H9 (cell line): ENCODE measurements around the gene ATG4B. TPM values are rescaled to one million over a fixed set of nuclear protein-coding genes. Genes with fewer than 3 reads are reported as not detected.

Experiments
- DNase-seq: peaks from one replicate; pipeline ENCODE4 v3.0.0-alpha.2; 2017
- H2AFZ ChIP-seq: one replicate; pipeline ENCODE4 v1.6.1; 2013; ENCODE audit warnings: mild to moderate bottlenecking, low read length, control low read depth, moderate library complexity
- H2AK5ac ChIP-seq: 2 replicates; pipeline ENCODE4 v1.6.1; 2013; ENCODE audit warnings: low read length, control low read depth, mixed read lengths; ENCODE audit not compliant: insufficient read length
- H2BK120ac ChIP-seq: one replicate; pipeline ENCODE4 v1.6.1; 2013; ENCODE audit warnings: low read depth, mild to moderate bottlenecking, low read length, control low read depth, inconsistent platforms; ENCODE audit not compliant: poor library complexity, severe bottlenecking
- H2BK12ac ChIP-seq: 2 replicates; pipeline ENCODE4 v1.6.1; 2013; ENCODE audit warnings: low read length, control low read depth, mixed read lengths, low read depth; ENCODE audit not compliant: insufficient read length
- H2BK15ac ChIP-seq: 2 replicates; pipeline ENCODE4 v1.6.1; 2013; ENCODE audit warnings: low read depth, low read length, control low read depth
- H2BK20ac ChIP-seq: one replicate; pipeline ENCODE4 v1.6.1; 2013; ENCODE audit warnings: low read depth, mild to moderate bottlenecking, low read length, control low read depth, inconsistent platforms; ENCODE audit not compliant: poor library complexity, severe bottlenecking
- H2BK5ac ChIP-seq: 2 replicates; pipeline ENCODE4 v1.6.1; 2013; ENCODE audit warnings: low read length, control low read depth, mixed read lengths; ENCODE audit not compliant: insufficient read length
- H3K14ac ChIP-seq: 2 replicates; pipeline ENCODE4 v1.6.1; 2013; ENCODE audit warnings: low read length, control low read depth; ENCODE audit not compliant: insufficient read depth
- H3K18ac ChIP-seq: 2 replicates; pipeline ENCODE4 v1.6.1; 2013; ENCODE audit warnings: low read depth, mild to moderate bottlenecking, mixed read lengths, low read length, control low read depth; ENCODE audit not compliant: insufficient read length
- H3K23ac ChIP-seq: 2 replicates; pipeline ENCODE4 v1.6.1; 2013; ENCODE audit warnings: low read length, control low read depth, mixed read lengths, low read depth; ENCODE audit not compliant: insufficient read length
- H3K23me2 ChIP-seq: 2 replicates; pipeline ENCODE4 v1.6.1; 2013; ENCODE audit warnings: low read depth, mild to moderate bottlenecking, mixed read lengths, low read length, control low read depth; ENCODE audit not compliant: insufficient read length, poor library complexity, severe bottlenecking
- H3K27ac ChIP-seq: 2 replicates; pipeline ENCODE4 v1.5.1; 2013; ENCODE audit warnings: low read length, control low read depth, mixed read lengths, low read depth; ENCODE audit not compliant: insufficient read length
- H3K27me3 ChIP-seq: 2 replicates; pipeline ENCODE4 v1.6.1; 2013; ENCODE audit warnings: low read length, control low read depth, inconsistent platforms; ENCODE audit not compliant: insufficient read depth
- H3K4ac ChIP-seq: 2 replicates; pipeline ENCODE4 v1.6.1; 2013; ENCODE audit warnings: low read depth, mild to moderate bottlenecking, control low read depth, inconsistent platforms, low read length, moderate library complexity
- H3K4me1 ChIP-seq: 2 replicates; pipeline ENCODE4 v1.6.1; 2013; ENCODE audit warnings: low read length, control low read depth, inconsistent platforms; ENCODE audit not compliant: insufficient read depth
- H3K4me2 ChIP-seq: 2 replicates; pipeline ENCODE4 v1.6.1; 2013; ENCODE audit warnings: low read length, control low read depth, mixed read lengths; ENCODE audit not compliant: insufficient read length, insufficient read depth
- H3K56ac ChIP-seq: 2 replicates; pipeline ENCODE4 v1.6.1; 2013; ENCODE audit warnings: low read depth, mild to moderate bottlenecking, mixed read lengths, low read length, control low read depth; ENCODE audit not compliant: insufficient read length
- H3K79me1 ChIP-seq: 2 replicates; pipeline ENCODE4 v1.6.1; 2013; ENCODE audit warnings: low read depth, mild to moderate bottlenecking, moderate library complexity, low read length, control low read depth, inconsistent platforms; ENCODE audit not compliant: insufficient read depth, poor library complexity, severe bottlenecking
- H3K79me2 ChIP-seq: 2 replicates; pipeline ENCODE4 v1.6.1; 2013; ENCODE audit warnings: low read length, control low read depth, inconsistent platforms; ENCODE audit not compliant: insufficient read depth
- H3K9ac ChIP-seq: 2 replicates; pipeline ENCODE4 v1.6.1; 2013; ENCODE audit warnings: low read length, control low read depth, mixed read lengths; ENCODE audit not compliant: insufficient read length; ENCODE audit errors: extremely low read depth
- H3K9me3 ChIP-seq: one replicate; pipeline ENCODE4 v1.6.1; 2013; ENCODE audit warnings: low read depth, low read length, inconsistent platforms; ENCODE audit not compliant: control insufficient read depth
- H3T11ph ChIP-seq: one replicate; pipeline ENCODE4 v1.6.1; 2013; ENCODE audit warnings: mild to moderate bottlenecking, low read length, control low read depth, inconsistent platforms
- H4K20me1 ChIP-seq: one replicate; pipeline ENCODE4 v1.6.1; 2013; ENCODE audit not compliant: control insufficient read depth, insufficient read length, insufficient read depth
- H4K5ac ChIP-seq: 2 replicates; pipeline ENCODE4 v1.6.1; 2013; ENCODE audit warnings: low read depth, mild to moderate bottlenecking, mixed read lengths, low read length, control low read depth; ENCODE audit not compliant: insufficient read length
- H4K8ac ChIP-seq: replicated peaks from 2 replicates; pipeline ENCODE4 v1.6.1; 2013; ENCODE audit warnings: low read length, control low read depth, mixed read lengths, low read depth; ENCODE audit not compliant: insufficient read length
- H4K91ac ChIP-seq: 2 replicates; pipeline ENCODE4 v1.6.1; 2013; ENCODE audit warnings: low read depth, mild to moderate bottlenecking, moderate library complexity, mixed read lengths, low read length, control low read depth; ENCODE audit not compliant: insufficient read length
- H3K27ac Mint-ChIP-seq, 3 experiments: 2 replicates in 2 of 3; 3 replicates in 1 of 3; pipeline ENCODE4 v1.8.0; 2020 to 2021; ENCODE audit warnings: mixed read lengths in 3 of 3, mild to moderate bottlenecking in 1 of 3, moderate library complexity in 1 of 3
- H3K27me3 Mint-ChIP-seq: 2 replicates; pipeline ENCODE4 v1.8.0; 2021; ENCODE audit warnings: low read depth, mild to moderate bottlenecking, moderate library complexity, mixed read lengths
- H3K36me3 Mint-ChIP-seq, 3 experiments: 2 replicates in 2 of 3; 3 replicates in 1 of 3; pipeline ENCODE4 v1.8.0; 2020 to 2021; ENCODE audit warnings: low read depth in 3 of 3, mixed read lengths in 3 of 3; ENCODE audit not compliant: insufficient read depth in 1 of 3
- H3K4me1 Mint-ChIP-seq, 2 experiments: 2 replicates each; pipeline ENCODE4 v1.8.0; 2020; ENCODE audit warnings: mixed read lengths in 2 of 2
- H3K4me3 Mint-ChIP-seq, 2 experiments: 2 replicates in 1 of 2; 3 replicates in 1 of 2; pipeline ENCODE4 v1.8.0; 2020 to 2021; ENCODE audit warnings: mild to moderate bottlenecking in 2 of 2, mixed read lengths in 2 of 2, moderate library complexity in 1 of 2
- H3K9me3 Mint-ChIP-seq, 2 experiments: 2 replicates in 1 of 2; 3 replicates in 1 of 2; pipeline ENCODE4 v1.8.0; 2020; ENCODE audit warnings: mild to moderate bottlenecking in 2 of 2, mixed read lengths in 2 of 2, moderate library complexity in 1 of 2
- CTCF ChIP-seq: fragments of 200-600 bp; sonication (generic); conservative IDR thresholded peaks from 3 replicates; pipeline ENCODE4 v1.8.0; 2021; ENCODE audit warnings: antibody characterized with exemption, mild to moderate bottlenecking
- WGBS: extraction: QIAGEN DNeasy Blood & Tissue Kit; methylation state at CpG from one replicate; pipeline ENCODE4 v1.1.7; 2013; ENCODE audit warnings: missing lambda C conversion rate, low lambda C conversion rate, mixed read lengths; ENCODE audit not compliant: insufficient read length; ENCODE audit errors: extremely low coverage; 5-methylcytosine and 5-hydroxymethylcytosine counted together
- total RNA-seq: library from RNA; stranded (reverse); gene quantifications from 2 replicates; pipeline ENCODE4 v1.2.1, GENCODE V29; 2021

ATG4B gene
- total RNA-seq, 1 experiment from 2014 or later, result 105 TPM

DNA sequence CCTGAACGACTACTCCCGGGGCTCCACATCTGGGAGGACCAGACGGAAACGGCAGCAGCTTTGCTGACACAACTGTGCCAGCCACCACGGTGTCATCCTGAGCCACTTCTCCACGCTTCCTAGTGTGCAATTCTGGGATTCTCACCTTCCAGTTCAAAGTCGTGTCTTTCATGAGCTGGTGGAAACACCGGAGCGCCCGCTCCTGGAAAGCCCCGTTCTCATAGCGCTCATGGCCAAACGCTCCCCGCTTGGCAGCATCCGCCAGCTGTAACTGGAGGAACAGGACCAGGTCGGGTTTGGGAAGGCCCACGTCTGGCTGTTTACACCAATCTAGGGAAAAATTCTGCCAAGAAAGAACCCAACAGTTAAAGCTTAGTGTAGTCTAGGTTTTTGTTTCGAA lies 40.8 kb downstream of the ATG4B start:
- no peaks in the 10 kb centered on the region; the same call in 1 of the 2 replicates for H3K79me2 ChIP-seq
- no peaks in the 10 kb centered on the region for H3K9me3 ChIP-seq
- no peak for DNase-seq
- H2AFZ ChIP-seq, result no peak overlapping the region
- no peak overlapping the region for H4K5ac ChIP-seq
- no peak overlapping the region for H3K4ac ChIP-seq
- Mint-ChIP-seq H3K27me3 (no peaks in the 10 kb centered on the region), H3K4me1 (peaks cover 0 to 2% of the 10 kb centered on the region in 2 experiments; a peak in 2 of 4 replicates), H3K27ac (no peak overlapping the region), H3K36me3 (peaks cover 33 to 81% (median 71%) of the 10 kb centered on the region in 3 experiments), H3K4me3 (no peak overlapping the region), H3K9me3 (no peaks in the 10 kb centered on the region)
- H4K91ac ChIP-seq, result no peak overlapping the region
- no peak for TF ChIP-seq CTCF
- H3K14ac ChIP-seq, result no peak overlapping the region
- H2BK20ac ChIP-seq, result no peak overlapping the region
- H3K79me1 ChIP-seq, result no peaks in the 10 kb centered on the region
- H3K27me3 ChIP-seq, result no peaks in the 10 kb centered on the region
- no peak overlapping the region for H3K27ac ChIP-seq
- H3T11ph ChIP-seq, result no peak overlapping the region
- no peak overlapping the region for H3K23ac ChIP-seq
- no peak overlapping the region for H2AK5ac ChIP-seq
- no peaks in the 10 kb centered on the region for H4K20me1 ChIP-seq
- H2BK15ac ChIP-seq, result no peak overlapping the region
- WGBS, result no CpG with 5 or more reads among the region's 18 CpGs
- H2BK5ac ChIP-seq, result no peak overlapping the region
- H3K56ac ChIP-seq, result no peak overlapping the region
- no peak overlapping the region for H3K18ac ChIP-seq
- no peaks in the 10 kb centered on the region for H3K4me1 ChIP-seq
- no peak overlapping the region for H2BK120ac ChIP-seq
- no peak overlapping the region for H2BK12ac ChIP-seq
- no peak overlapping the region for H3K4me2 ChIP-seq
- no peak overlapping the region for H4K8ac ChIP-seq
- H3K9ac ChIP-seq, result no peak overlapping the region
- H3K23me2 ChIP-seq, result no peaks in the 10 kb centered on the region
